D721Med (cell line): ENCODE results near the gene FH.
A peak's percentile ranks its signal among the peaks of the same experiment; 100 is the strongest.

Experiments
- DNase-seq: peaks from one replicate; pipeline ENCODE4 v3.0.0; 2011; ENCODE audit warnings: low spot score; ENCODE audit not compliant: insufficient read length
- FAIRE-seq: peaks from 2 replicates; lab custom pipeline; 2011; peaks lifted over from hg19 to GRCh38; lab: Jason Lieb, UNC
- CTCF ChIP-seq: IDR thresholded peaks from 2 replicates; pipeline ENCODE4 v1.5.1; 2012; ENCODE audit warnings: mild to moderate bottlenecking, control low read depth; ENCODE audit not compliant: insufficient read depth; ENCODE audit errors: missing control alignments

FH gene

DNA sequence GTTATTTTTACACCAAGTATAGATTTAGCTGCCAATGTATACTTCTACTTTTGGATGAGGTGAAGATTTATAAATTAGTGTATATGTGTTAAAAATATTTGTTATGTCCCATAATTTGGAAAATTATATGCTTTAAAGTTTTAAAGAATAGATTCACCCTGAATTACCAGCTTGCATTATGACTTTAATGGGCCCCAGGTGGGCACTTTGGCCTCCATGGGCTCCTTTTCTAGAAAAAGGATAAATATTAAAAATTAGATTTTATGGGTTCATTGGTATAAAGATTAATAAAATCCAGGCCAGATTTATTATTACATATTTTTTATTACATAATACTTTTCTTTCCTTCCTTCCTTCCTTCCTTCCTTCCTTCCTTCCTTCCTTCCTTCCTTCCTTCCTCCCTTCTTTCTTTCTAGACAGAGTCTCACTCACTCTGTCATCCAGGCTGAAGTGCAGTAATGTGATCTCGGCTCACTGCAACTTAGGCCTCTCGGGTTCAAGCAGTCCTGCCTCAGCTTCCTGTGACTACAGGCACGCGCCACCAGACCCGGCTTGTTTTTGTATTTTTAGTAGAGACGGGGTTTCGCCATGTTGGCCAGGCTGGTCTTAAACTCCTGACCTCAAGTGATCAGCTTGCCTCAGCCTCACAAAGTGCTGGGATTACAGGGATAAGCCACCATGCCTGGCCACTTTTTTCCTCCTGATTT is 34.5 kb upstream of the FH start:
- FAIRE-seq: no peak
- DNase-seq: no peak
- TF ChIP-seq CTCF: no peak

DNA sequence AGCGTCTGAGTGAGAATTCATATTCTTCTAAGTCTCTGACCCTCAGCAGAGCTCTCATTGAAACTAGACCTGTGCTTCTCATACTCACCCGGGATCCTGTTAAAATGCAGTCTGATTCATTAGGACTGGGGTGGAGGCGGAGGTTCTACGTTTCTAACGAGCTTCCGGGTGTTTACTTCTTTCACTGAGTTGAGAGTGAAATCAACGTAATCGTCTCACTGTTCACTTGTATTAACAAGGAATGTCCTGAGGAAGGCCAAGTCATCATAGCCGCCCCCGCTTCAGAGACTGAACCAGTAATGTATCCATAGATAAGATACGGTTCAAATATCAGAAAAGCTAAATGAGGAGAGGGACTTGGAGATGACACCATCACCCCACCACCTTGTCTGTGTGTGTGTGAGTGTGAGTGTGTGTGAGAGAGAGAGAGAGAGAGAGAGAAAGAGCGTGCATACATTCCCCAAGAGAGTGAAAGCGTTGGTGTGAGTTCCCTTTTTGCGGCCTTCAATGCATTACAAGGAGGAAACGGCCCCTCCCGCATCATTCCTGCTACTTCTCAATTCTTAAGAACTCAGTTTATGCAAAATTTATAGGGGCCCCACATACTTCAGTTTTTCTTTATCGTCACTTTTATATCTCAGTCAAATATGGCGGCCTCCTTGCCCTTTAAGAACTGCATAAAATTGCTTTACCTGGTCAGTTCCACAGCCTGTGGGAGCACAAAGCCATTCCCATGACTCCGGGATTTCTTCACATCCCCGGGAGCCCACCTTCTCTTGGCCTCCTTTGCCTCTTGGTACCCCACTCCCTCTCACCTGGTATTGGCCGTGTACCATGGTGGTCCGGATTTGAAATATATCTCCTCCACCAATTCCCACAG is 32.4 kb upstream of the FH start:
- DNase-seq (no peak), FAIRE-seq (no peak)
- no peak for TF ChIP-seq CTCF

DNA sequence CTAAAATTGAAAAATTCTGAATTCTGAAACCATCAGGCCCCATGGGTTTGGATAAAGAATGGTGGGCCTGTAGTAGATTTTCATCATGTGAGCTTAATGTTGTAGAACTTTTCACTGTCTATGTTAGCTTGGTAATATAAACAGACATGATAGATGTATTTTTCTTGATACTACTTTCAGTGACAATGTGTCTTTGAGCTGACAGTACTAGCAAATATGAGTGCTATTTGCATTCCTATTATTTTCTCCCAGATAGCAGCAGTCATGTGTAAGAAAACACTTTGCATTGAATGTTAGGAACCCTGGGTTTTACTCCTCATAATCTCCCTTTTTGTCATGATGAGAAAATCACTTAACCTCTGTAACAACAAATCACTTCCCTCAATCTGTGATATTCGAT is 30.8 kb upstream of the FH start:
- DNase-seq: no peak
- no peak for TF ChIP-seq CTCF
- peak; percentile 25 for FAIRE-seq

DNA sequence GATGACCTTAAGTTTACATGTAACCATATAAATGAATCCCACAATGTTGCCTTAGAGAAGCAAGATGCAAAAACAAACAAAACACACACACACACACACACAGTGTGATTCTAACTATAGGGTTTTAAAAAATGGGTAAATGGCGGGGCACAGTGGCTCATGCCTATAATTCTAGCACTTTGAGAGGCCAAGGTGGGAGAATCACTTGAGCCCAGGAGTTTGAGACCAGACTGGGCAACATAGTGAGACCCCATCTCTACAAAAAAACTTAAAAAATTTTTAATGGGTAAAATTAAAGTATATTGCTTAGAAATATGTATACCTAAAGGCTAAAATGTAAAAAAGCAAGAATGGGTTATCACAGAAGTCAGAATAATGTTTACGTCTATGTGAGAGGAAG is 28.5 kb upstream of the FH start:
- DNase-seq: no peak
- no peak for TF ChIP-seq CTCF
- no peak for FAIRE-seq

- FAIRE-seq (no peak), DNase-seq (no peak)
- no peak for TF ChIP-seq CTCF
These were observed 22.8 kb upstream of the FH start for GRCh38 chr1:241542199-241542907.

GRCh38 chr1:241536969-241537368 is 17.4 kb upstream of the FH start:
- DNase-seq: no peak
- TF ChIP-seq CTCF: no peak
- FAIRE-seq: no peak
